PC-3 (cell line): ENCODE results near the gene EID3. TPM values are rescaled to one million over a fixed set of nuclear protein-coding genes. Genes with fewer than 3 reads are reported as not detected.
"Not testable (repeated sequence)": the region's sequence is repeated elsewhere in the genome, so short reads cannot be mapped to it uniquely, and the experiment has no call there.

Experiments
- ATAC-seq: fragments of 200-7000 bp; cut with Tn5 transposase; 2 replicates; pipeline ENCODE4 v1.9.1; 2020; ENCODE audit warnings: mild to moderate bottlenecking, moderate library complexity
- BruUV-seq: library from RNA; stranded (reverse); fragments of 400-500 nt; replicated peaks from 2 replicates; lab custom pipeline; 2021; lab: Mats Ljungman, UMichigan
- CTCF ChIA-PET: fragments of 300-600 bp; sonication (Branson Sonifier 250); formaldehyde crosslinking; loops from one replicate; lab custom pipeline; 2022; ENCODE audit warnings: antibody characterized with exemption; lab: Charles Lee
- POLR2A ChIA-PET: fragments of 300-600 bp; sonication (Branson Sonifier 250); formaldehyde crosslinking; loops from one replicate; lab custom pipeline; 2022; ENCODE audit warnings: antibody characterized with exemption; ENCODE audit not compliant: unreplicated experiment; lab: Charles Lee
- DNase-seq: peaks from one replicate; pipeline ENCODE4 v3.0.0-alpha.2; 2015
- H2AFZ ChIP-seq: fragments of 300-600 bp; sonication (generic); 2 replicates; pipeline ENCODE4 v1.6.0; 2016; ENCODE audit warnings: antibody characterized with exemption, low read length
- H3F3A ChIP-seq: fragments of 300-600 bp; sonication (generic); one replicate; pipeline ENCODE4 v1.6.0; 2017; ENCODE audit warnings: antibody characterized with exemption, low read length, control low read depth, mild to moderate bottlenecking; ENCODE audit not compliant: unreplicated experiment
- H3K27ac ChIP-seq: fragments of 300-600 bp; sonication (generic); 2 replicates; pipeline ENCODE4 v1.5.1; 2016; ENCODE audit warnings: mild to moderate bottlenecking, low read length
- H3K27me3 ChIP-seq: fragments of 300-600 bp; sonication (generic); 2 replicates; pipeline ENCODE4 v1.6.1; 2016; ENCODE audit warnings: low read length, mixed read lengths
- H3K36me3 ChIP-seq: fragments of 300-600 bp; sonication (generic); 2 replicates; pipeline ENCODE4 v1.6.1; 2016; ENCODE audit warnings: low read depth, mixed run types, low read length, mixed read lengths
- H3K4me1 ChIP-seq: fragments of 300-600 bp; sonication (generic); 2 replicates; pipeline ENCODE4 v1.5.1; 2016; ENCODE audit warnings: low read length; ENCODE audit not compliant: insufficient read depth
- H3K4me2 ChIP-seq: fragments of 300-600 bp; sonication (generic); 2 replicates; pipeline ENCODE4 v1.6.0; 2016; ENCODE audit warnings: low read length
- H3K4me3 ChIP-seq: fragments of 300-600 bp; sonication (generic); 2 replicates; pipeline ENCODE4 v1.5.1; 2016; ENCODE audit warnings: mild to moderate bottlenecking, low read length, mixed read lengths
- H3K79me2 ChIP-seq: fragments of 300-600 bp; sonication (generic); 2 replicates; pipeline ENCODE4 v1.6.1; 2017; ENCODE audit warnings: low read length, mixed read lengths
- H3K9ac ChIP-seq: fragments of 300-600 bp; sonication (generic); 2 replicates; pipeline ENCODE4 v1.6.0; 2016; ENCODE audit warnings: mild to moderate bottlenecking, low read length
- H3K9me2 ChIP-seq: fragments of 300-600 bp; sonication (generic); replicated peaks from 2 replicates; pipeline ENCODE4 v1.6.1; 2016; ENCODE audit warnings: mixed run types, low read length, mixed read lengths
- H3K9me3 ChIP-seq: fragments of 300-600 bp; sonication (generic); 2 replicates; pipeline ENCODE4 v1.6.1; 2016; ENCODE audit warnings: low read length, mixed read lengths
- H4K20me1 ChIP-seq: fragments of 300-600 bp; sonication (generic); 2 replicates; pipeline ENCODE4 v1.6.1; 2016; ENCODE audit warnings: low read length, mixed read lengths
- EZH2 ChIP-seq: fragments of 300-600 bp; sonication (generic); IDR thresholded peaks from one replicate; pipeline ENCODE4 v1.6.1; 2017; ENCODE audit warnings: antibody characterized with exemption, mild to moderate bottlenecking, low read length; ENCODE audit not compliant: unreplicated experiment
- EZH2phosphoT487 ChIP-seq: fragments of 300-600 bp; sonication (generic); IDR thresholded peaks from 2 replicates; pipeline ENCODE4 v1.6.1; 2018; ENCODE audit warnings: mild to moderate bottlenecking, antibody characterized with exemption, low read length, borderline replicate concordance
- intact Hi-C: fragments of 100-400 bp; cut with micrococcal nuclease; formaldehyde crosslinking; loops from 2 replicates; pipeline ENCODE4 v1.9.0; 2023
- total RNA-seq: library from RNA; depleted of rRNA; stranded (reverse); fragments of >200 nt; gene quantifications from 2 replicates; pipeline ENCODE4 v1.2.3, GENCODE V29; 2014
- TF ChIP-seq, protein P1 (sequence below): fragments of 300-600 bp; sonication (generic); conservative IDR thresholded peaks from 2 replicates; pipeline ENCODE4 v1.5.1; 2017; ENCODE audit warnings: antibody characterized with exemption, low read depth, mild to moderate bottlenecking, low read length

EID3 gene
- total RNA-seq, 1 experiment from 2014 or later = 9.8 TPM

DNA sequence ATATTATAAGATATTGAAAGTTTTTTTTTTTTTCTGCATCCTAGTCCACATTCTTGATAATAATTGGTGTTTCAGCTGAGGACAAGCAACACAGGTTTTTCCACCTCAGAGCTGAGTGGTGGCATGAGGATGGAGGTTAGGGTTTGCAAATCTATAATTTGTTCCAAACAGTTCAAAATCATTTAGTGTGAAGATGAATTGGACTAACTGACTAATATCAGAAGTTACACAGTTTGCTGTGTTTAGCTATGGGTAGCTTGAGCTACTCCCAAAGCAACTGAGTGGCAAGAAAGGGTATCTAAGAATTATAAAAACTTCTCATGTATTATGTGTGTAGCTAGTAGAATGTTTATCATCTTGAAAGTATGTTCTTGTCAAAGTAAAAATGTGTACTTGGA is 17.1 kb downstream of the EID3 start:
- H3K9ac ChIP-seq = no peak overlapping the region
- TF ChIP-seq EZH2phosphoT487 = no peak
- TF ChIP-seq EZH2 = no peak
- TF ChIP-seq, protein P1, sequence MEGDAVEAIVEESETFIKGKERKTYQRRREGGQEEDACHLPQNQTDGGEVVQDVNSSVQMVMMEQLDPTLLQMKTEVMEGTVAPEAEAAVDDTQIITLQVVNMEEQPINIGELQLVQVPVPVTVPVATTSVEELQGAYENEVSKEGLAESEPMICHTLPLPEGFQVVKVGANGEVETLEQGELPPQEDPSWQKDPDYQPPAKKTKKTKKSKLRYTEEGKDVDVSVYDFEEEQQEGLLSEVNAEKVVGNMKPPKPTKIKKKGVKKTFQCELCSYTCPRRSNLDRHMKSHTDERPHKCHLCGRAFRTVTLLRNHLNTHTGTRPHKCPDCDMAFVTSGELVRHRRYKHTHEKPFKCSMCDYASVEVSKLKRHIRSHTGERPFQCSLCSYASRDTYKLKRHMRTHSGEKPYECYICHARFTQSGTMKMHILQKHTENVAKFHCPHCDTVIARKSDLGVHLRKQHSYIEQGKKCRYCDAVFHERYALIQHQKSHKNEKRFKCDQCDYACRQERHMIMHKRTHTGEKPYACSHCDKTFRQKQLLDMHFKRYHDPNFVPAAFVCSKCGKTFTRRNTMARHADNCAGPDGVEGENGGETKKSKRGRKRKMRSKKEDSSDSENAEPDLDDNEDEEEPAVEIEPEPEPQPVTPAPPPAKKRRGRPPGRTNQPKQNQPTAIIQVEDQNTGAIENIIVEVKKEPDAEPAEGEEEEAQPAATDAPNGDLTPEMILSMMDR = no peak
- no peak overlapping the region for H2AFZ ChIP-seq
- no peak for DNase-seq
- H3K4me3 ChIP-seq = no peak overlapping the region
- H3K36me3 ChIP-seq = peaks cover 83% of the 10 kb centered on the region
- H3K9me2 ChIP-seq = no peaks in the 10 kb centered on the region
- H3K27ac ChIP-seq = no peak overlapping the region
- H4K20me1 ChIP-seq = peaks cover 52% of the 10 kb centered on the region
- intact Hi-C loops = no loop called here
- peaks cover 58% of the 10 kb centered on the region for H3K79me2 ChIP-seq
- no peak for ATAC-seq
- no peaks in the 10 kb centered on the region for H3K4me1 ChIP-seq
- no peaks in the 10 kb centered on the region for H3K27me3 ChIP-seq
- H3F3A ChIP-seq = peaks cover 26% of the 10 kb centered on the region
- ChIA-PET POLR2A (interaction anchor here (0.7 kb wide), 1 partner anchor 40 kb away, joined by 5 read pairs; no protein-coding TSS in a partner anchor), CTCF (no interaction called here)
- H3K4me2 ChIP-seq = no peak overlapping the region
- no TSS peak for BruUV-seq
- no peaks in the 10 kb centered on the region for H3K9me3 ChIP-seq

DNA sequence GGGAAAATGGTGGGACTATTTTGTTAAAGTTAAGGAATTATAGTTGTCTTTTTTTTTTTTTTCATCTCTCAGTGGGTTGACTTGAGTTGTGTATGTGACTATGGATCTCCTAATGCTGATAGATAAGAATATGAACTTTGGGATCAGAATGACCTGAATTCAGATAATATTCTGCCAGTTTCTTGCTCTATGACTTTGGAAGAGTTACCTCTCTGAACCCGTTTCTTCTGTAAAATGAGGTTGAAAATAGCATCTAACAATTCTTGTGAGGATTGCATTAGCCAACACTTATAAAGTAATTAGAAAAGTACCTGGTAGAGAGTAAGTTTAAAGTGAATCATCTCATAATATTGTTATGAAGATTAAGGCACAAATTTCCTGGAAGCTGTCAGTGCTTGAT is 18.4 kb downstream of the EID3 start:
- no peak overlapping the region for H3K9ac ChIP-seq
- intact Hi-C loops = no loop called here
- H3K27me3 ChIP-seq = no peaks in the 10 kb centered on the region
- H3K79me2 ChIP-seq = peaks cover 49% of the 10 kb centered on the region
- DNase-seq (no peak), ATAC-seq (no peak)
- no peak overlapping the region for H3K4me3 ChIP-seq
- H3K36me3 ChIP-seq = peaks cover 85% of the 10 kb centered on the region
- BruUV-seq = no TSS peak
- H3K4me2 ChIP-seq = no peak overlapping the region
- CTCF ChIA-PET = no interaction called here
- H3K9me3 ChIP-seq = no peaks in the 10 kb centered on the region
- H3K9me2 ChIP-seq = no peaks in the 10 kb centered on the region
- TF ChIP-seq, protein P1 = no peak
- TF ChIP-seq EZH2 = no peak
- no peak for TF ChIP-seq EZH2phosphoT487
- POLR2A ChIA-PET = no interaction called here
- no peak overlapping the region for H2AFZ ChIP-seq
- peaks cover 45% of the 10 kb centered on the region for H4K20me1 ChIP-seq
- peaks cover 25% of the 10 kb centered on the region for H3F3A ChIP-seq
- H3K4me1 ChIP-seq = no peaks in the 10 kb centered on the region
- no peak overlapping the region for H3K27ac ChIP-seq

DNA sequence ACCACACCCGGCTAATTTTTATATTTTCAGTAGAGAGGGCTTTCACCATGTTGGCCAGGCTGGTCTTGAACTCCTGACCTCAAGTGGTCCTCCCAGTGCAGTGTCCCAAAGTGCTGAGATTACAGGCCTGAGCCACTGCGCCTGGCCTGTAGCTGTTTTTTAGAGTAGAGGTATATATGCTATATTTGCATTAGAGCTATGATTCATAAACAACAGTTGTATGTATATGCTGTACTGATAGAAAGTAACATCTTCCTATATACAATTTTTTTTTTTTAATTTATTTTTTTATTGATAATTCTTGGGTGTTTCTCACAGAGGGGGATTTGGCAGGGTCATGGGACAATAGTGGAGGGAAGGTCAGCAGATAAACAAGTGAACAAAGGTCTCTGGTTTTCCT is 19.0 kb downstream of the EID3 start:
- H3K4me2 ChIP-seq, H3K27me3 ChIP-seq, H3K4me1 ChIP-seq, DNase-seq, POLR2A ChIA-PET, intact Hi-C loops, H2AFZ ChIP-seq, H3K4me3 ChIP-seq, H3K9ac ChIP-seq, CTCF ChIA-PET, H3K9me2 ChIP-seq, BruUV-seq, H3K27ac ChIP-seq, H3K9me3 ChIP-seq: not testable (repeated sequence)
- peaks cover 48% of the 10 kb centered on the region for H3K79me2 ChIP-seq
- ATAC-seq = 0 out of 2 replicates have a peak, but pooled peaks have one; percentile 26
- peaks cover 85% of the 10 kb centered on the region for H3K36me3 ChIP-seq
- peaks cover 45% of the 10 kb centered on the region for H4K20me1 ChIP-seq
- peaks cover 26% of the 10 kb centered on the region for H3F3A ChIP-seq
